DOHH2 (cell line): ENCODE results near the gene ZNF429.

Experiments used
- CTCF ChIP-seq: fragments of 200-600 bp; sonication (generic); IDR thresholded peaks from one replicate; pipeline ENCODE4 v1.5.1; 2014; ENCODE audit warnings: antibody characterized with exemption, mild to moderate bottlenecking, low read depth, low read length; ENCODE audit not compliant: poor library complexity, severe bottlenecking
- EZH2phosphoT487 ChIP-seq: fragments of 200-600 bp; sonication (generic); IDR thresholded peaks from 2 replicates; pipeline ENCODE4 v1.6.1; 2017; ENCODE audit warnings: borderline replicate concordance, mild to moderate bottlenecking, antibody characterized with exemption, low read length, moderate library complexity, mixed read lengths

GRCh38 chr19:21508198-21508597 is 2.8 kb downstream of the ZNF429 start:
- no peak for TF ChIP-seq CTCF
- TF ChIP-seq EZH2phosphoT487 = no peak
